HG03571 (cell line): ENCODE measurements around the gene MAGEB6B.
"Not testable (repeated sequence)": the region's sequence is repeated elsewhere in the genome, so short reads cannot be mapped to it uniquely, and the experiment has no call there.

Experiments used
- ATAC-seq: cut with Tn5 transposase; IDR thresholded peaks from one replicate; pipeline ENCODE4 v1.9.1; 2021; ENCODE audit not compliant: unreplicated experiment

The MAGEB6B gene, protein sequence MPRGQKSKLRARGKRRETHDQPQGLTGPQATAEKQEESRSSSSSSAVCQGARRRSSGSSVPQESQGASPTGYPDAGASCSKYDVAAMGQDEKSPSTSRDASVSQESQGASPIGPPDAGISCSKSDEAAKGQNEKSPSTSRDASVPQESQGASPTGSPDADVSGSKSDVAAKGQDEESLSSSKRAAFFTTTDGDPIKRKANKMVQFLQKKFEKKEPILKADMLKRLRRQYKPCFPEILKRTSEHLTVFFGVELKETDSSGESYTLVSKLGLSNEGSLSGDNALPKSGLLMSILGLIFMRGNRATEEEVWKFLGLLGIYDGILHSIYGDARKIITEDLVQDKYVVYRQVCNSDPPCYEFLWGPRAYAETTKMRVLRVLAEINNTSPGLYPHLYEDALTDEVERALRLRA

DNA sequence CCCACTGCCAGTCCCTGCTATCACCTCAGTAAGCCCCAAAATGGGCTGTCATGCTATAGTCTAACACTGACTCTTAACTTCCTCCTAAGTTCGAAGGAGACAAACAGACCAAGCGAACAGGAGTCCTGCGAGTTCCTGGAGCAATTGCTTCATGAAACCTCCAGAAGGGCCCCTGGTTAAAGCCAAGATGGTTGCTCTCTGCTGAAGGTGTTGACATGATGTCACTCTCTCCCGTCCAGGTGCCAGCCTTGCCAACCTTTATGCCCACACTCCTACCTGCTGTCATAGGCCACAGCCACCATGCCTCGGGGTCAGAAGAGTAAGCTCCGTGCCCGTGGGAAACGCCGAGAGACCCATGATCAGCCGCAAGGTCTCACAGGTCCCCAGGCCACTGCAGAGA, at the start of gene MAGEB6B:
Gene MAGEB6B (plus strand): TSS at position 301 of the 400 bp plus-strand sequence. CDS start 0 bp downstream, at position 301.
- no peak for ATAC-seq

DNA sequence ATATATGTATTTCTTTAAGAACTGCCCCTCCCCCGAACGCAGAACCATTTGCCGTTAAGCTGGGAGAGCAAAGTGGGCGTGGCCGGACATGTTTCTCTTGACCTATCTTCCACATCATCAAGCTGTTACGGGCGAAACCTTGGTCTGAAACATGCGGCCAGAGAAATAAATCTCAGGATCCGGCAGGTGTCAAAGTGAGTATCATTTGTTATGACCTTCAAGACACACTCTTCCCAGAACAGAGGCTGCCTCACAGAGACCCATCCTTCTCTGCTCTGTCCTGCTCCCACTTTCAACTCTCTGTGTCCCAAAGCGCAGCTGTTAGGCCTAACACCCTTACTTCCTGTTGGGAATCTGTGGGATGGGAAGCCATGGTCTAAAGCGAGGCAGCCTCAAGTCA, 22.1 kb upstream of the MAGEB6B start, which contains the start of gene MAGEB18:
Gene MAGEB18 (plus strand): TSS at position 70 of the 400 bp plus-strand sequence. CDS start 643 bp downstream, outside the sequence.
- ATAC-seq: no peak

DNA sequence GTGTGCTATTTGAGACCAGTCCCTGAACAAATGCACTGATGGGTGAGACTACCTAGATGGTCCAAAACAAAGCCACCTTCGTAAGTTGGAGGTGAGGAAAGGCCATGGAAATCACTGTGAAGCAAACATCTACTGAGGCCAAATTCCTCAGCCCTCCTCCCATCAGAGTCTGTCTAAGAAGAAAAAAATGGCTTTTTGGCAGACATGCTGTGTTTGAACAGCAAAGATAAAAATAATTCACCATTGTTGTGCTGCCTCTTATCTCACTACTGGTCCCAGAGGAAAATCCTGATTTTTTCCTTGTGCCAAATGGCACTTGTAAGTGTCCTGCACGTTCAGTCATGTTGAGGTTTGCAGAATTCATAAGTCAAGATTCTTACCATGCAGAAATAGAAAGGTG, 14.4 kb upstream of the MAGEB6B start:
- no peak for ATAC-seq

DNA sequence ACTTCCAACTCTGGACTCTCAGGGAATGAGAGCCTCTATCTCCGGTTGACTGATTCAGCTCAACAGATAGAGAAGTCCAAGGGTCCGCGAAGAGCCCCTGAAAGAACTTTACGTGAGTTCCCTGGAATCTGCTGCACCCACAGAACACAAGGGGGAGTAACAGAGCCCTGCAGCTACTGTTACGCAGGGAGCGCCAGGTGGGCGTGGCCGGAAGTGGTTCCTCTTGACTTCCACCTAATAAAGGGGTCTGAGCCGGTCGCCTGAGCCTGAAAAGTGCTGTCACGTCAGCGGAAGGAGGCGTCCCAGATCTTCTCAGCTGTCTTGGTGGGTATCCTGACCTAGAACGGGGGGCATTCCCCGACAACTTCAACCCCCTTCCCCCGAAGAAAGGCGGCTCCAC, 31.8 kb downstream of the MAGEB6B start, which contains the start of gene MAGEB6:
Gene MAGEB6 (plus strand): TSS at position 237 of the 400 bp plus-strand sequence. CDS start 1,407 bp downstream, outside the sequence.
- no peak for ATAC-seq

DNA sequence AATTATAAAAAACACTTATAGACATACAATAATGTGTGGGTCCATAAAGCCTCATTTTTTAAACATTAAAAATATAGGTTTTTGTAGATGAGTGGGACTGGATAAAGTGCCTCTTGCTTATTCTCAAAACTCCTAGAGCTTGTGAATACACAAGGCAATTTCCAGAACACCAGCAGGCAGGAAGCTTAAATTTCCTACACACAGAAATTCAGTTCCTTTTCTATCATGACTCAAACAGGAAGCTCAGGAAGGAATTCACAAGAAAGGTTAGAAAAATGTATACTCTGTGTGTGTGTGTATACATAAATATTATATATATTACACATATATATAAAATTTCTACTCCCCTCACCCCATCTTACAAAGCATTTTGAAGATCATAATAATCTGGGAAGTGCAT, 43.2 kb downstream of the MAGEB6B start:
- no peak for ATAC-seq

DNA sequence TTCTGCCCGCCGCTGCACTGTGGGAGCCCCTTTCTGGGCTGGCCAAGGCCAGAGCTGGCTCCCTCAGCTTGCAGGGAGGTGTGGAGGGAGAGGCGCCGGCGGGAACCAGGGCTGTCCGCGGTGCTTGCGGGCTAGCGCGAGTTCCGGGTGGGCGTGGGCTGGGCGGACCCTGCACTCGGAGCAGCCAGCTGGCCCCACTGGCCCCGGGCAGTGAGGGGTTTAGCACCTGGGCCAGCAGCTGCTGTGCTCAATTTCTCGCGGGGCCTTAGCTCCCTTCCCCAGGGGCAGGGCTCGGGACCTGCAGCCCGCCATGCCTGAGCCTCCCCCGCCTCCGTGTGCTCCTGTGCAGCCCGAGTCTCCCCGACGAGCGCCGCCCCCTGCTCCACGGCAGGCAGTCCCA, 44.3 kb downstream of the MAGEB6B start:
- not testable (repeated sequence) for ATAC-seq

DNA sequence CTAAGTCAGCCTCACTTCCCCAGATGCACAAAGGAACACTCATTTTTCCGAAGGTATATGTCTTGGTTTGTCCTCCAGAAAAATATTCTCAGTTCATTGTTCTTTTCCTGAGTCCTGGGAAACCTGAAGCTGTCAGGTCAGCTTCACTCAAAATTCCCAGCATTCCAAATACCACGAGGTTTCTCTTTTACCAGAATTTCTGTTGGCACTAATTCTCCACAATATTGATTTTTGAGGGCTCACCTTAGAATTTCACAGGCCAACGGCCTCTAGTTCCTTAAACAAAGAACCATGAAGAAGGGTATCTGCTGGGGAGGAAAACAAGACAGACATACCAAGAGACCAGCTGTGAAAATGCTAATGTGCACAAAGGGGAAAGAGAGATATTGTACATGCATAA, 47.6 kb downstream of the MAGEB6B start:
- no peak for ATAC-seq
